Parathyroid adenoma (tissue), 2 donors: ENCODE measurements around the gene SPRN.
A peak's percentile ranks its signal among the peaks of the same experiment; 100 is the strongest.

Experiments
- H2AFZ ChIP-seq: fragments of 300-600 bp; sonication (generic); one replicate; pipeline ENCODE4 v1.7.0; 2017; ENCODE audit warnings: antibody characterized with exemption, mild to moderate bottlenecking
- H3K27ac ChIP-seq: fragments of 300-600 bp; sonication (generic); one replicate; pipeline ENCODE4 v1.7.0; 2017
- H3K27me3 ChIP-seq: fragments of 300-600 bp; sonication (generic); one replicate; pipeline ENCODE4 v1.7.0; 2017; ENCODE audit warnings: low read length; ENCODE audit not compliant: control insufficient read depth, insufficient read depth
- H3K36me3 ChIP-seq: fragments of 300-600 bp; sonication (generic); one replicate; pipeline ENCODE4 v1.7.0; 2017; ENCODE audit warnings: low read length; ENCODE audit not compliant: control insufficient read depth, insufficient read depth
- H3K4me1 ChIP-seq: fragments of 300-600 bp; sonication (generic); one replicate; pipeline ENCODE4 v1.7.0; 2017; ENCODE audit warnings: control low read depth
- H3K4me2 ChIP-seq: fragments of 300-600 bp; sonication (generic); one replicate; pipeline ENCODE4 v1.7.0; 2017; ENCODE audit warnings: low read length
- H3K4me3 ChIP-seq: fragments of 300-600 bp; sonication (generic); one replicate; pipeline ENCODE4 v1.7.0; 2017; ENCODE audit warnings: low read depth, low read length
- H3K79me2 ChIP-seq: fragments of 300-600 bp; sonication (generic); one replicate; pipeline ENCODE4 v1.7.0; 2017; ENCODE audit warnings: control low read depth
- H3K9ac ChIP-seq: fragments of 300-600 bp; sonication (generic); one replicate; pipeline ENCODE4 v1.7.0; 2017; ENCODE audit warnings: mild to moderate bottlenecking
- H3K9me3 ChIP-seq: fragments of 300-600 bp; sonication (generic); one replicate; pipeline ENCODE4 v1.7.0; 2017; ENCODE audit warnings: low read length; ENCODE audit not compliant: control insufficient read depth
- CTCF ChIP-seq: fragments of 300-600 bp; sonication (generic); IDR thresholded peaks from one replicate; pipeline ENCODE4 v1.7.0; 2017; ENCODE audit warnings: antibody characterized with exemption, mild to moderate bottlenecking
- donor health status: primary hyperparathyroidism.

SPRN gene

GRCh38 chr10:133394801-133395221 lies 29.6 kb downstream of the SPRN start:
- peak overlapping the region; percentile 89 for H3K9ac ChIP-seq
- TF ChIP-seq CTCF = no peak
- H3K36me3 ChIP-seq = no peaks in the 10 kb centered on the region
- peak overlapping the region; percentile 57 for H3K27ac ChIP-seq
- H3K4me3 ChIP-seq = peak overlapping the region; percentile 88
- H3K9me3 ChIP-seq = no peaks in the 10 kb centered on the region
- peaks cover 2% of the 10 kb centered on the region for H3K4me1 ChIP-seq
- peak overlapping the region; percentile 67 for H3K4me2 ChIP-seq
- peaks cover 14% of the 10 kb centered on the region for H3K79me2 ChIP-seq
- peak overlapping the region; percentile 87 for H2AFZ ChIP-seq
- no peaks in the 10 kb centered on the region for H3K27me3 ChIP-seq

- no peaks in the 10 kb centered on the region for H3K27me3 ChIP-seq
- peak within 1 kb of the TSS; percentile 67 for H3K4me2 ChIP-seq
- H3K79me2 ChIP-seq = peaks cover 14% of the 10 kb centered on the region
- peak within 1 kb of the TSS; percentile 88 for H3K4me3 ChIP-seq
- H2AFZ ChIP-seq = peak within 1 kb of the TSS; percentile 87
- peak within 1 kb of the TSS; percentile 57 for H3K27ac ChIP-seq
- H3K9me3 ChIP-seq = no peaks in the 10 kb centered on the region
- peak within 1 kb of the TSS; percentile 89 for H3K9ac ChIP-seq
- peak; percentile 34 for TF ChIP-seq CTCF
- peaks cover 2% of the 10 kb centered on the region for H3K4me1 ChIP-seq
- no peaks in the 10 kb centered on the region for H3K36me3 ChIP-seq
These were observed 30.3 kb downstream of the SPRN start, which contains the start of gene MTG1 for GRCh38 chr10:133394064-133394663. Gene MTG1 (plus strand): TSS chr10:133394157. CDS start chr10:133394221, 64 bp downstream.

DNA sequence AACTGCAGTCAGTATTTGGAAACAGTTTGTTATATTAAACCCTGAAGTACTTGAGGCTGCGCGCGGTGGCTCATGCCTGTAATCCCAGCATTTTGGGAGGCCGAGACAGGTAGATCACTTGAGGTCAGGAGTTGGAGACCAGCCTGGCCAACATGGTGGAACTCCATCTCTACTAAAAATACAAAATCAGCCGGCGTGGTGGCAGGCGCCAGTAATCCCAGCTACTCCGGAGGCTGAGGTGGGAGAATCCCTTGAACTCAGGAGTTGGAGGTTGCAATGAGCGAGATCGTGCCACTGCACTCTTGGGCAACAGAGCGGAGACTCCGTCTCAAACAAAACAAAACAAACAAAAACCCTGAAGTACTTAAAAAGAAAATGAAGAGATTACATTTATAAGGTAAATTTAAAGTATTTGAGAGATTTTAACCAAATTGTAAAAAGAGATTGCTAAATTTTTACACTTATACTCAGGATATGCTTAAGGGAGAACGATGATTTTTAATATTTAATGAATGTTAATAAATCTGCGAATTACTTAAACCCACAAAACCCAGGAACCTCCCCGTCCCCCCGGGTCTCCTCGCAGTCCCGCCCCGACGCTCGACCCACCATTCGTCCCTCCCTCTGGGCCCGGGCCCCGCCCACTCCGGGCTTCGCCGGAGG lies 30.9 kb downstream of the SPRN start:
- Histone ChIP-seq H3K4me1 (peaks cover 2% of the 10 kb centered on the region), H3K27me3 (no peaks in the 10 kb centered on the region), H3K27ac (peak overlapping the region; percentile 57), H3K4me2 (peak overlapping the region; percentile 61), H3K9me3 (no peaks in the 10 kb centered on the region), H3K79me2 (peaks cover 10% of the 10 kb centered on the region), H2AFZ (peak overlapping the region; percentile 87), H3K9ac (no peak overlapping the region), H3K36me3 (no peaks in the 10 kb centered on the region), H3K4me3 (peak overlapping the region; percentile 88)
- no peak for TF ChIP-seq CTCF

DNA sequence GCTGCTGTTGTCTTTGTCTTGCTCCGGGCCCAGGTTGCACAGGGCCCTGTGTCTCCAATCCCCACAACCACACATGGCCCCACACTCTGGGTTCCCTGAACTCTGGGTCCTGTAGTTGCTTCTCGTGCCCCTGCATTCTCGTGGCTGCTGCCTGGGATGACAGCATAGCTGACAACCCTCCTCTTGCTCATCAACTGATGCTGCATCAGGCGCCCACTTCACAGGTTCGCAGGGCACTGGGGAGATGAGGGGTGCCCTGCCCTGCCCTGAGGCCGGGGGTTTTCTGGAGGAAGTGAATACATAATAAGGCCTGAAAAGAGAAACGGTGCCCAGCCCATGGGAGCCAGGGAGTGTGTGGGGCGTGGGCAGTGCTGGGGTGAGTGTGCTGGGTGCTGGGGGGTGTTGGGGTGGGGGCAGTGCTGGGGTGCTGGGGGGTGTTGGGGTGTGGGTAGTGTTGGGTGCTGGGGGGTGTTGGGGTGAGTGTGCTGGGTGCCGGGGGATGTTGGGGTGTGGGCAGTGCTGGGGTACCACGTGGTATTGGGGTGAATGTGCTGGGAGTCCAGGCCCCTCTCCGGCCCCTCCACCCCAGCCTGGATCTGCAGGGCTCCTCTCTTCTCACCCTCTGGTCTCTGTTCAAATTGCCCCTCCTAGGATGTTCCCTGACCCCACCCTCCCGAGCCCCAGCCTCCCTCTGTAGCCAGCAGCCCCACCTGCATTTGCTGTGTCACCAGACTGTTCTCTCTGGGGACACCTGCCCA lies 32.5 kb downstream of the SPRN start:
- H3K27me3 ChIP-seq = no peaks in the 10 kb centered on the region
- H2AFZ ChIP-seq = no peak overlapping the region
- H3K79me2 ChIP-seq = peaks cover 10% of the 10 kb centered on the region
- no peak overlapping the region for H3K4me2 ChIP-seq
- TF ChIP-seq CTCF = no peak
- no peaks in the 10 kb centered on the region for H3K9me3 ChIP-seq
- no peak overlapping the region for H3K4me3 ChIP-seq
- no peak overlapping the region for H3K9ac ChIP-seq
- no peaks in the 10 kb centered on the region for H3K36me3 ChIP-seq
- H3K4me1 ChIP-seq = peaks cover 2% of the 10 kb centered on the region
- H3K27ac ChIP-seq = no peak overlapping the region
